Astrocyte of the cerebellum (primary cell): ENCODE measurements around the gene DNAJC16.

ENCODE experiments used
- DNase-seq: peaks from one replicate; pipeline ENCODE4 v3.0.0-alpha.2; 2011; ENCODE audit warnings: low read depth
- H3K4me3 ChIP-seq: 2 replicates; pipeline ENCODE4 v1.5.1; 2011; ENCODE audit warnings: mild to moderate bottlenecking, low read depth, low read length, moderate library complexity
- in situ Hi-C: cut with HindIII; loops from 2 replicates; pipeline ENCODE4 v1.10.0; 2017; ENCODE audit warnings: low sequenced_read_pairs
- TF ChIP-seq, protein P1 (sequence below): IDR thresholded peaks from 2 replicates; pipeline ENCODE4 v1.5.1; 2012; ENCODE audit warnings: low read length, low read depth, moderate library complexity, mild to moderate bottlenecking; ENCODE audit errors: missing control alignments

Gene DNAJC16

DNA sequence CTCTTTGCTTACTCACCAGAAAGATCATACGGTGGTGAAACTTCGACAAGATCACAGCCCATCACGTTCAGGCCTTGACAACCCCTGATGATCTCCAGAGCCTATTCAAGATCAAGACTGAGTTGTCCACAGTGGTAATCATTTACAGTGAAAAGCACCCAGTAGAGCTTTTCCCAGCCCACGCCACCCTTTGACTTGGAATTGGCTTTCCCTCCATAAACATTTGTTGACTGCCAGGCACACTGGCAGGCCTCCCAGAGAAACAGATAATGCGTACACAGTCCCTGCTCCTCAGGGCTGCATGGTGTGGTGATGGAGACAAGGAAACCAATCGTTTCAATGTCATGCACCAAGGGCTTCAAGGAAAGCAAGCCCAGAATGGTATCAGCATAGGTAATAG is 48.1 kb downstream of the DNAJC16 start:
- TF ChIP-seq, protein P1, sequence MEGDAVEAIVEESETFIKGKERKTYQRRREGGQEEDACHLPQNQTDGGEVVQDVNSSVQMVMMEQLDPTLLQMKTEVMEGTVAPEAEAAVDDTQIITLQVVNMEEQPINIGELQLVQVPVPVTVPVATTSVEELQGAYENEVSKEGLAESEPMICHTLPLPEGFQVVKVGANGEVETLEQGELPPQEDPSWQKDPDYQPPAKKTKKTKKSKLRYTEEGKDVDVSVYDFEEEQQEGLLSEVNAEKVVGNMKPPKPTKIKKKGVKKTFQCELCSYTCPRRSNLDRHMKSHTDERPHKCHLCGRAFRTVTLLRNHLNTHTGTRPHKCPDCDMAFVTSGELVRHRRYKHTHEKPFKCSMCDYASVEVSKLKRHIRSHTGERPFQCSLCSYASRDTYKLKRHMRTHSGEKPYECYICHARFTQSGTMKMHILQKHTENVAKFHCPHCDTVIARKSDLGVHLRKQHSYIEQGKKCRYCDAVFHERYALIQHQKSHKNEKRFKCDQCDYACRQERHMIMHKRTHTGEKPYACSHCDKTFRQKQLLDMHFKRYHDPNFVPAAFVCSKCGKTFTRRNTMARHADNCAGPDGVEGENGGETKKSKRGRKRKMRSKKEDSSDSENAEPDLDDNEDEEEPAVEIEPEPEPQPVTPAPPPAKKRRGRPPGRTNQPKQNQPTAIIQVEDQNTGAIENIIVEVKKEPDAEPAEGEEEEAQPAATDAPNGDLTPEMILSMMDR: no peak
- no peak for DNase-seq
- no peak overlapping the region for H3K4me3 ChIP-seq
- in situ Hi-C loops: no loop called here

DNA sequence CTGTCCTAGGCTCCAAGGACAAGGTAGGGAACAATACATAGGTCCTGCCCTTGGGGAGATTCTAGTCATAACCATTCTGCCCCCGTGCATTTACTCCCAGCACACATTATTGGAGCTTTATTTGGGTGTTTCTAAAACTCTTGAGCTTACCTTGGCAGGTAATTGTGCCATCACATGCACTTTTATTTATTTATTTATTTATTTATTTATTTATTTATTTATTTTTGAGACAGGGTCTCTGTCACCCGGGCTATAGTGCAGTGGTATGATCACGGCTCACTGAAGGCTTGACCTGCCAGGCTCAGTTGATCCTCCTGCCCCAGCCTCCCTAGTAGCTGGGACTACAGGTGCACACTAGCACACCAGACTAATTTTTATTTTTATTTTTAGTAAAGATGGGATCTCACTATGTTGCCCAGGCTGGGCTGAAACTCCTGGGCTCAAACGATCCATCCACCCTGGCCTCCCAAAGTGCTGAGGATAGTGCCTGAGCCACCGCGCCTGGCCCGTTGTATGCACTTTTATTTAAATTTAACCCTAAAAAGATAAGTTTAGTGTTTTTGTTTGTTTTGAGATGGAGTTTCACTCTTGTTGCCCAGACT is 49.0 kb downstream of the DNAJC16 start:
- in situ Hi-C loops: no loop called here
- no peak for DNase-seq
- H3K4me3 ChIP-seq: no peak overlapping the region
- TF ChIP-seq, protein P1: no peak

DNA sequence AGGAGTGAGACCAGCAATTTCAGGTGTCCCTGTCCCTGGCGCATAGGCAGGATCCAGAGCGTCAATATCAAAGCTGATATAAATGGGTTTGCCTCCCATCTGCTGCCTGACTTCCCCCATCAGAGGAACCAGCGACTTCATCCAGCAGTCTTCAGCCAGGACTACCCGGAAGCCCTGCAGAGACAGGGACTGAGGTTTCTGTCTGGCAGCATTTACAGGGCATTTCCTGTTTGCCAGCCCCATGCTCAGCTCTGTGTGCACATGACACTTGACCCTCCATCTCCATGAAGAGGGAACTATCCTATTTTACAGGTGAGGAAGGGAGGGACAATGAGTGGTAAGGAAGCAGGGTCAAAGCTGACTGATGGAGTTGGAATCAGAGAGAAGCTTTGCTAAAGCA is 51.0 kb downstream of the DNAJC16 start:
- DNase-seq: no peak
- no peak overlapping the region for H3K4me3 ChIP-seq
- in situ Hi-C loops: no loop called here
- TF ChIP-seq, protein P1: no peak

DNA sequence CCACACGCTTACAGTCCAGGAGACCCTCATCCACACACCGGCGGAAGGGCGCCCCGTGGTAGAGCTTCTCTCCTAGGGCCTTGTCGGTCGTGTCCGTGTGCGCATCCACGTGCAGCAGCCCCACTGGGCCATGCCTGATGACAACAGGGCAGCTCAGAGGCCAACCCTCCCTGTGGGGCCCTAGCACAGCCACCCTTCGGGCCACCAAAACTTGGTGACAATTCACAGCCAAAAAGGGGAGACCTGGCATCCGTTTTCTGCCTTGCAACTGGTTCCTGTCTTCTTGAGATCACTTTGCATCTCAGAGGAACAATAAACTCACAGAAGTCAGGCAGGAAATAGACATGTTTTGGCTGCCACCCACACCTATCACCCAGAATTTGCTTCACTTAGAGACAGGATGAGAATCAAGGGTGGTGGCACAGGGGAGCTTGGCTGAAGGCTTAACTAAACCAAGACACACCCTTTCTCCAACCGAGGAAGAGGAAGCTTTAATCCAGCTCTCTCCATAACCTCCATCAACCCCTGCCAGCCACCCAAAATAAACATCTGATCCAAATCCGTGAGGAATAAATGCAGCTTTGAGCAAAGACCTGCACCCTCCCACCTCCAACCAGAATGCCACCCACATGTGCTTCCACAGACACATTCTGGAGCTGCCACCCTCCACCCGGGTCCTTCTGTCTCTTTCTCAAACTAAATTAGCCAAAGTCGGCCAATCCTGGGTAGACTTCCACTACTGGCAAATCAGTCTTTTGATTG is 52.5 kb downstream of the DNAJC16 start:
- in situ Hi-C loops: no loop called here
- DNase-seq: no peak
- TF ChIP-seq, protein P1: no peak
- H3K4me3 ChIP-seq: no peak overlapping the region

DNA sequence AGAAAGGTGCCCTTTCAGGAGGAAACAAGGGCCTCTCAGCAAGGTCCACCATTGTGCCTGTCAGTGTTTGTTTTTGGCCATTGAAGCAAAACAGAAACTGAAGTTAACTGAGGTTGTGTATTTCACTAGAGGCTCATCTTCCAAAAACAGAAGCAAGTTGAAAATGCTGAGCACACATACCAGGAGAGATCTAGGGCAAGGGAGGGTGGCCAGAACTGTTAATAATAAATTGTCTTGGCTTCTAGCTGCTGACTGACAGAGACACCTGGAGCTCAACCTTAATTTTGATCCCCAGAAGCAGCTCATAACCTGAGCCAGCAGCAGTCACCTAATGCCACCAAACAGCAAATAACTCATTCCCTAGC is 53.0 kb downstream of the DNAJC16 start:
- in situ Hi-C loops: no loop called here
- no peak for DNase-seq
- no peak overlapping the region for H3K4me3 ChIP-seq
- TF ChIP-seq, protein P1: no peak

DNA sequence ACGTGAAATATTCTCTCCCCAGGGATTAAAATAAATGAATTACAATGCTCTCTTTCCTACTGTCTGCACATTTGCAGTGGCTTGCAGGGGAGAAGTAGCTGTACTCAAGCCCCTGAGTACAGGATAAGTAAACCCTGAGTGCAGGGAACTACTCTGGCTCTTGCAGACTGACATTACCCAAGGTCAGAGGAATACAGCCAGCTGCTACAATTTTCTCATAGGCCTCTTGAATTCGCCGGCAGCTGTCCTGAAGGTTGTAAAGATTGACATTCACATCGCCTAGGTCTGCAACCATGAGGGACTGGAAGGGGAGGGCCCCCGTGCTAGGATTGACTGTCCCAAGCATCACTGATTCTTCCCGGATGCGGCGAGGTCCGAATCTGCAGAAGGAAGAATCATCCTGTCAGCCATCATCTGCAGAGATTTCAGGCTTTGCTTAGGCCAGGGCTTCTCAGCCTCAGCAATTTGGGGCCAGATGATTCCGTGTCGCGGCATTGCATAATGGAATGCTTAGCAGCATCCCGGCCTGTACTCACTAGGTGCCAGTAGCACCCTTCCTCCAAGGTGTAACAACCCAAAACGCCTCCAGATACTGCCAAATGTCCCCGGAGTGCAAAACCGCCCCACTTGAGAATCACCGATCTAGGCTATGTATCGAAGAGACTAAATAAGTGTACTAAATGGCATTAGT is 56.5 kb downstream of the DNAJC16 start:
- DNase-seq: no peak
- TF ChIP-seq, protein P1: no peak
- H3K4me3 ChIP-seq: no peak overlapping the region
- in situ Hi-C loops: no loop called here
